HG03520 (cell line): ENCODE results near the gene PAPPA.

Experiments
- ATAC-seq: cut with Tn5 transposase; IDR thresholded peaks from one replicate; pipeline ENCODE4 v1.9.1; 2021; ENCODE audit warnings: mild to moderate bottlenecking, moderate library complexity; ENCODE audit not compliant: unreplicated experiment

Gene PAPPA

GRCh38 chr9:116178481-116179211 lies 25.1 kb downstream of the PAPPA start:
- no peak for ATAC-seq

DNA sequence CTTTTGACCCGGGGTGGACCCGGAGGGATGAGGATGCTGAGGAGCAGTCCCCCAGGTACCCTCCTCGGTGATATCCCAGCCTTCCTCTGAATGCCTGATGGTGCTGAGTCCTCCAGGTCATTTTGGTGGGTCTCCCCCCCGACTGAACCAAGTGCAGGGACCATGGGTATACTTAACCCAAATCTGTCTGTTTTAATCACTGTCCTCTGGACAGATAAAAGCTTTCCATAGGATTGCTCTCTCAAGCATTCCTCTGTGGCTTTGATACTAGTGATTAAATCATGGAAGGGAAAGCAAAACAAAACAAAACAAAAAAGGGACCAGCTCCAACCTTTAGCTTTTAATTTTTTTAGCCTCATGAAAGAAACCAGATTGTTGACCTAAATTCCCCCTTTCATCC lies 26.0 kb downstream of the PAPPA start:
- ATAC-seq, result no peak

DNA sequence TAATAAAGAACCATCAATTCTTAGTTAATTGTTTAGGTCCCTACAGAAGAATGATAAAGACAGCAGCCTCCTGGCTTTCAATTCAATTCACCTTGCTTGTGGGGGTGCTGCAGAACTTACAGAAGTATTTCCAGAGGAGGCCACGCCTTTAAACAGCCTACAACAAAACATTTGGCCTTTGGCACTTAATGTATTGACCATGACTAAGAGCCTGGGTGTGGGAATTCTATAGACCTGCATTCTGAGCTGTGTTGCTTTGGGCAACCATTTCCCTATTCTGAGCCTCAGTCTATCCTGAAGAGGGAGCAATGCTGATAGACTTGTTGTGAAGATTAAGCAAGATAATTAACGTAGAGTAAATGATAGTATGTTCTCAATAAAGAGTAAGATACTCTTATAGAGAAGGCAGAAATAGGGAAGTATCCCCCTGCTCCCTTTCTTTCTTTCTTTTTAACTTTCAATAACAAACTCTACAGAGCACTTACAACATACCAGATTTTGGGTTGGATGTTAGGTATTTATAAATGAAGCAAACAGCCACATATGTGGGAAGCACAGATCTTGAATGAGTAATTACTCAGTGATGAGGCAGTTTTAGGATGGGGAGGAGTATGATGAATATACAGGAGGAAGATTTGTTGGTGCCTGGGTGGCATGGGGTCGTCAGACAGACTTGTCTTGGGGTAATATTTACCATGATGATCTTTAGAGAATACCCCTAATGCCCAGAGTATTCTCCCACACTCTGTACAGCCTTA lies 28.4 kb downstream of the PAPPA start:
- ATAC-seq, result no peak

- ATAC-seq, result no peak
Observed at GRCh38 chr9:116182876-116183275, 29.3 kb downstream of the PAPPA start.

DNA sequence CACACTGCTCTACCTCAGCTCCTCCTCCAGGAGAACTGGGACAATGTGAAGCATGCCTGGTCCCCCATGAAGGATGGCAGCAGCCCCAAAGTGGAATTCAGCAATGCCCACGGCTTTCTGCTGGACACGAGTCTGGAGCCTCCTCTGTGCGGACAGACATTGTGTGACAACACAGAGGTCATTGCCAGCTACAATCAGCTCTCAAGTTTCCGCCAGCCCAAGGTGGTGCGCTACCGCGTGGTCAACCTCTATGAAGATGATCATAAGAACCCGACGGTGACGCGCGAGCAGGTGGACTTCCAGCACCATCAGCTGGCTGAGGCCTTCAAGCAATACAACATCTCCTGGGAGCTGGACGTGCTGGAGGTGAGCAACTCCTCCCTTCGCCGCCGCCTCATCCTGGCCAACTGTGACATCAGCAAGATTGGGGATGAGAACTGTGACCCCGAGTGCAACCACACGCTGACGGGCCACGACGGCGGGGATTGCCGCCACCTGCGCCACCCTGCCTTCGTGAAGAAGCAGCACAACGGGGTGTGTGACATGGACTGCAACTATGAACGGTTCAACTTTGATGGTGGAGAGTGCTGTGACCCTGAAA lies 34.1 kb downstream of the PAPPA start:
- ATAC-seq, result no peak

- no peak for ATAC-seq
Observed at GRCh38 chr9:116189683-116190082, 36.1 kb downstream of the PAPPA start.

DNA sequence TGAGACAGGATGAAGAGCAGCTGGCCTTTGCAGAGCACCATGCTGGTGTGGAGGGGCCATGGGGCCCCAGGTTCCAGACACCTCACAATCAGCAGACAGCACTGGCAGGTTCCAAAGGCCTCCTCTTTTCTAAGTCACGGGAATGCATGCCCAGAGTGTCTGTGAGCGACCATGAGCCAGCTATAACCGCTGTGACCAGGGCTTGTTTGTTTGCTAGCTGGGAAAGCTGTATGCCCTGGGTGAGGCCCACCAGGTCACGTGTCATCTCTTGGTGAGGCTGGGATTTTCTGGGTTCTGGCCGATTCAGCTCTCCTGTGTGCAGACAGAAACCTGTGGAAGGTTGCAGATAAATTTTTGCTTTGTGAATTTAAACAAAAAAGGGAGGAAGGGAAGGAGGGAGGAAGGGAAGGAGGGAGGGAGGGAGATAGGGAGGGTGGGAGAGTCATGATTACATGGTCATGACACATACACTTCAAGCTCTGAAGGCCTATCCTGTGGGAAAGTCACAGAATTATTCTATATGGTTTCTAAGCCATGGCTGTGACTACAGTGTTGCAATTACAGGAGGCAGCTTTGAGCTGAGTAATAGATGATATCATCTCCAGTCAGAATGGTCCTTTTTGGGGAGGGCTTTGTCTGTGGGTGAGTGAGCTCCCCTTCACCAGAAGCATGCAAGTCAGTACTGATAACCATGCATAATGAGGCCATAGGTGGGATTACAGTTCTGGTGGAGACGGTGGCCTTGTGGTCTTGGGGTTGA lies 37.2 kb downstream of the PAPPA start:
- no peak for ATAC-seq

DNA sequence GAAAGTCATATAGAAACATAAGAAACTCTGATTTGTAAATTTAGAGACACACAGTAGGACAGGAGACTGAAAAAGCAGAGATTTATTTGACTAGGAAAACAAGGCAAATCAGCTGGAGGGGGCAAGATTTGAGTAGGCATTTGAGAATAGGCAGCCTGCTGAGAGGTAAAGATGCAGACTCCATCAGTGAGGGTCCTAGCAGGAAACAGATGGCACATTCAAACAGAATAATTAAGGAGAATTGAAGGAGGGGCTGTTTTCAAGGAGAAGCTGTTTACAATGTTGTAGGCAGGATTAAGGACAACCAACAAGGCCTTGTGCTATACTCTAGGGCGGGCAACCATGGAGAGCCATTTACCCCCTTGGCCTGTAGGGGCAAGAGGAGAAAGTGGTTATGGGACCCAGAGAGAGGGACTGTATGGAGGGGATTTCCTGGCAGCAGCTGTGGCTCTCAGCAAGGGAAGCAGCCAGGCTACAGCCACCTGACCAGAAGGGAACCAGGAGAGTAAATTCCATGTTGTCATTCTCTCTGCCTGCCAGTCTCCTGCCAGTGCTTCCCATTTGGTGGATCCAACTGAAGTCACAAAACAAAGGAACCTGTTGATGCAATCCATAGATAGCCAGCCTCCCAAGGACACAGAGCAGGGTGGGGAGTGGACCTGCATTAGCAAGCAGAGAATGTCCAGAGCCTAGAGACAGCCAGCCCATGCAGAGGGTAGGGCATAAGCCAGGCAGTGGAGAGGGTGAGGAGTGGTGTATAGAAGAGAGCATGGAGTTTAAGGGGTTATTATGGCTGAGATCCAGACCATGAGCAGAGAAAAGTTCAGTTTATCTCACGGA lies 38.2 kb downstream of the PAPPA start:
- ATAC-seq, result no peak

GRCh38 chr9:116193636-116194035 lies 40.0 kb downstream of the PAPPA start:
- ATAC-seq, result no peak

DNA sequence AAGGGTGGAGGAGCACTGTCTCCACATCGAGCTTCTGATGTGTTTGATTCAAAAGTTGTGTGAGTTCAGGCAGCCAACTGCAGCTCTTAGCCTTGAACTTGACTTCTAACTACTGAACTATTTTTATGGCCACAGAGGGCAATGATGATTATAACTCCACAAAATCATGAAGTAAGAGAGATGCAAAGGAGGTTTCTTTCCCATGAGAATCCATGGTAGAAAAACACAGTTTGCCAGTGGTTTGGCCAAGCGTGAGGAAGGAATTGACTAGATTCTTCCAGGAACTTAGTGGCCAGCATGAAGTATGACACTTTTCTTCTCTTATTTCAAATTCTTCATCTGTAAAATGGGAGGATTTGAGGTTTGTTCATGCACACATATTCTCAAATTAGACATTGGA lies 43.2 kb downstream of the PAPPA start:
- ATAC-seq, result no peak

DNA sequence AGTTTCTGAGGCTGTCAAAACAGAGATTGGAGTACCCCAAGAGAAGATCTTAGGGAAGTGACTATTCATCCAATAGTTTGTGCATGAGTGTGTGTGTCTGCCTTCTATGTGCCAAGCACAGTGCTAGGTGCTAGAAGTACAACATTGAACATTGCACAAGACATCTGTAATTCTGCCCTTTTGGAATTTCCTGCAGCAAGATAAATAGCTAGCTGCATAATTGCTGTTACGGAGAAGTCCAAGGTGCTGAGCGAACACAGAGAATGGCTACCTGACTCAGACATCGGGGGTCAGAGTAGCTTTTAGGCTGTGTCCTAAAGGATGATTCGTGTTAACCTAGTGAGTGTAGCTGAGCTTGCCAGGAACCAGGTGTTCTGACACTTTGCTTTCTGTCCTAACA lies 44.8 kb downstream of the PAPPA start:
- no peak for ATAC-seq

DNA sequence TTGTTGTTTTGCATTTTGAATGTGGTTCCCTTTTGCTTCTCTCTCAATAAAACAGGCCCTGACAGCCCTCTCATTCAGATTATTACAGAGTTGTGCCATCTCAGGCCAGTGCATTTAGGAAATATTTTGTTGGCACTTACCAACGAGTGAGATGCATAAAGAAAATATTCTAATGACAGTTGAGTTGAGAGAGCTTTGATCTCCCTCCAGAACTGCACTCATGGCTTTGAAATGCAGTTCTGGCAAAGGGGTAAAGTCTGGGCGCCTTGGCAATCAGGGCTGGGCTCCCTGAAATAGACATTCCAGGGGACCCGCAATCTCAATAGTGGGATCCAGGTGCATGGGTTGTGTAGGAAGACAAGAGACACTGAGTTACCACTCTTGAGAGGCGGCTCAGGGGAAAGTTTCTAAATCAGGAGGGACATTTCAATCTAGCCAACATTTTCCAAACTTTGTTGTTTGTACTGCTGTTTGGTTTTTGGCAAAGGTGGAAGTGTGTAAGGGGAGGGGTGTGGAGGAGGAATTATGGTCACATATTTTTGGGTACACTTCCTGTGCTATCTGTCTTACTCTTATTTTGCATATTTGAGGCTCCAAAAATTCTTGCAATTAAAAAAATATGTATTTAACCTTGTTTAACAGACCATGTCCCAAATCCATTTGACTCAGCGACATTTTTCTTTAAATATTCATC lies 48.8 kb downstream of the PAPPA start:
- ATAC-seq, result no peak

GRCh38 chr9:116204252-116204882 lies 50.8 kb downstream of the PAPPA start:
- no peak for ATAC-seq

- ATAC-seq, result no peak
Observed at GRCh38 chr9:116207371-116208111, 54.0 kb downstream of the PAPPA start.

- ATAC-seq, result no peak
Observed at GRCh38 chr9:116208417-116209232, 55.0 kb downstream of the PAPPA start.

- ATAC-seq, result no peak
Observed at GRCh38 chr9:116209414-116210116, 56.0 kb downstream of the PAPPA start.

GRCh38 chr9:116212986-116213692 lies 59.5 kb downstream of the PAPPA start:
- ATAC-seq, result no peak
